H1 (cell line): ENCODE measurements around the gene TTC28. TPM values are rescaled to one million over a fixed set of nuclear protein-coding genes. Genes with fewer than 3 reads are reported as not detected.

ENCODE experiments used
- CTCF ChIA-PET: fragments of 300-600 bp; sonication (Branson Sonifier 250); formaldehyde crosslinking; loops from one replicate; lab custom pipeline; 2021; ENCODE audit not compliant: partially characterized antibody; lab: Charles Lee
- POLR2A ChIA-PET: fragments of 300-600 bp; sonication (Branson Sonifier 250); formaldehyde crosslinking; loops from one replicate; lab custom pipeline; 2021; ENCODE audit warnings: inconsistent platforms; ENCODE audit not compliant: partially characterized antibody; lab: Charles Lee
- DNase-seq, 2 experiments: peaks; one replicate each; pipeline versions ENCODE4 v3.0.0 to v3.0.0-alpha.2; 2010 to 2022; ENCODE audit warnings: low spot score in 2 of 2, low read depth in 1 of 2, mixed read lengths in 1 of 2
- FAIRE-seq: peaks from 2 replicates; lab custom pipeline; 2011; peaks lifted over from hg19 to GRCh38; lab: Jason Lieb, UNC
- H2AFZ ChIP-seq: 2 replicates; pipeline ENCODE4 v1.8.1; 2012; ENCODE audit warnings: low read length, inconsistent platforms
- H2AK5ac ChIP-seq: 2 replicates; pipeline ENCODE4 v1.6.1; 2013; ENCODE audit warnings: low read depth, low read length
- H2BK120ac ChIP-seq: replicated peaks from 2 replicates; pipeline ENCODE3; 2013; ENCODE audit warnings: low read depth, low read length, inconsistent platforms
- H2BK12ac ChIP-seq: 2 replicates; pipeline ENCODE4 v1.6.1; 2013; ENCODE audit warnings: low read depth, low read length
- H2BK15ac ChIP-seq: 2 replicates; pipeline ENCODE4 v1.6.1; 2013; ENCODE audit warnings: low read length
- H2BK20ac ChIP-seq: 2 replicates; pipeline ENCODE4 v1.6.1; 2013; ENCODE audit warnings: low read length
- H2BK5ac ChIP-seq: 2 replicates; pipeline ENCODE4 v1.6.1; 2013; ENCODE audit warnings: low read depth, low read length
- H3K14ac ChIP-seq: 2 replicates; pipeline ENCODE4 v1.6.1; 2013; ENCODE audit warnings: inconsistent platforms; ENCODE audit not compliant: insufficient read length
- H3K18ac ChIP-seq: 2 replicates; pipeline ENCODE4 v1.6.1; 2013; ENCODE audit warnings: low read length; ENCODE audit errors: extremely low read depth
- H3K23ac ChIP-seq: 2 replicates; pipeline ENCODE4 v1.6.1; 2013; ENCODE audit warnings: inconsistent platforms; ENCODE audit not compliant: insufficient read length
- H3K23me2 ChIP-seq: 2 replicates; pipeline ENCODE4 v1.6.1; 2013; ENCODE audit warnings: low read depth, low read length
- H3K27ac ChIP-seq: 2 replicates; pipeline ENCODE4 v1.6.1; 2011; ENCODE audit warnings: low read depth, low read length, inconsistent platforms
- H3K27me3 ChIP-seq, 4 experiments: replicated peaks in 1 of 4; 1 replicate in 1 of 4; 2 replicates in 3 of 4; pipeline versions ENCODE4 v1.6.1 to v1.8.1; 2011 to 2013; ENCODE audit warnings: low read length in 3 of 4, mild to moderate bottlenecking in 3 of 4, inconsistent platforms in 2 of 4, mixed read lengths in 2 of 4, moderate library complexity in 1 of 4; ENCODE audit not compliant: control insufficient read depth in 3 of 4, insufficient read depth in 3 of 4; ENCODE audit errors: extremely low read depth in 1 of 4
- H3K36me3 ChIP-seq, 4 experiments: 2 replicates each; pipeline versions ENCODE4 v1.6.1 to v1.8.1; 2011 to 2013; ENCODE audit warnings: mild to moderate bottlenecking in 4 of 4, low read length in 3 of 4, moderate library complexity in 2 of 4, control low read depth in 1 of 4, inconsistent platforms in 1 of 4; ENCODE audit not compliant: insufficient read depth in 4 of 4, control insufficient read depth in 2 of 4
- H3K4ac ChIP-seq: replicated peaks from 2 replicates; pipeline ENCODE3; 2013; ENCODE audit warnings: low read length, low read depth, mixed read lengths, inconsistent platforms; ENCODE audit not compliant: insufficient read length
- H3K4me1 ChIP-seq, 4 experiments: replicated peaks in 1 of 4; 1 replicate in 1 of 4; 2 replicates in 3 of 4; pipeline versions ENCODE4 v1.6.1 to v1.8.1; 2011 to 2013; ENCODE audit warnings: low read length in 3 of 4, inconsistent platforms in 2 of 4, mixed read lengths in 1 of 4; ENCODE audit not compliant: insufficient read depth in 4 of 4, control insufficient read depth in 3 of 4
- H3K4me2 ChIP-seq, 2 experiments: 2 replicates each; pipeline versions ENCODE4 v1.6.1 to v1.8.1; 2011 to 2013; ENCODE audit warnings: low read depth in 2 of 2, low read length in 2 of 2, control low read depth in 1 of 2, inconsistent platforms in 1 of 2, mild to moderate bottlenecking in 1 of 2; ENCODE audit not compliant: insufficient read depth in 1 of 2
- H3K4me3 ChIP-seq, 4 experiments: fragments of 200-600, 300-600 bp in 1 of 4; sonication (generic), shearing (Covaris generic), sonication (Bioruptor Twin) in 1 of 4; 2 replicates each; pipeline versions ENCODE4 v1.5.1 to v1.8.1; 2011 to 2016; ENCODE audit warnings: low read length in 4 of 4, low read depth in 3 of 4, control low read depth in 2 of 4, inconsistent platforms in 2 of 4, mild to moderate bottlenecking in 2 of 4, mixed read lengths in 1 of 4, moderate library complexity in 1 of 4; ENCODE audit not compliant: insufficient read depth in 2 of 4; ENCODE audit errors: extremely low read depth in 1 of 4
- H3K56ac ChIP-seq: replicated peaks from 2 replicates; pipeline ENCODE3; 2013; ENCODE audit warnings: low read depth, mild to moderate bottlenecking, mixed read lengths, low read length, inconsistent platforms; ENCODE audit not compliant: insufficient read length
- H3K79me1 ChIP-seq: 2 replicates; pipeline ENCODE4 v1.6.1; 2013; ENCODE audit warnings: low read depth, low read length, control low read depth
- H3K79me2 ChIP-seq, 2 experiments: 2 replicates each; pipeline versions ENCODE4 v1.6.1 to v1.8.1; 2012 to 2013; ENCODE audit warnings: low read length in 2 of 2, mild to moderate bottlenecking in 2 of 2, inconsistent platforms in 1 of 2; ENCODE audit not compliant: insufficient read depth in 2 of 2, control insufficient read depth in 1 of 2
- H3K9ac ChIP-seq, 4 experiments: replicated peaks in 1 of 4; 1 replicate in 1 of 4; 2 replicates in 3 of 4; pipeline versions ENCODE4 v1.6.1 to v1.8.1; 2011 to 2013; ENCODE audit warnings: low read depth in 3 of 4, low read length in 3 of 4, control low read depth in 2 of 4, mild to moderate bottlenecking in 2 of 4, moderate library complexity in 2 of 4, inconsistent platforms in 1 of 4; ENCODE audit errors: extremely low read depth in 1 of 4
- H3K9me3 ChIP-seq, 2 experiments: 2 replicates each; pipeline versions ENCODE4 v1.6.1 to v1.8.1; 2012 to 2013; ENCODE audit warnings: mild to moderate bottlenecking in 2 of 2, moderate library complexity in 2 of 2, control low read depth in 1 of 2, inconsistent platforms in 1 of 2, low read depth in 1 of 2, low read length in 1 of 2, mixed read lengths in 1 of 2; ENCODE audit not compliant: insufficient read depth in 2 of 2
- H4K20me1 ChIP-seq, 2 experiments: replicated peaks in 1 of 2; 2 replicates each; pipeline versions ENCODE3 to v1.8.1; 2011 to 2013; ENCODE audit warnings: inconsistent platforms in 2 of 2, low read length in 2 of 2, mild to moderate bottlenecking in 1 of 2; ENCODE audit not compliant: insufficient read depth in 2 of 2, control insufficient read depth in 1 of 2
- H4K5ac ChIP-seq: 2 replicates; pipeline ENCODE4 v1.6.1; 2013; ENCODE audit warnings: low read length, low read depth, mixed read lengths, inconsistent platforms; ENCODE audit not compliant: insufficient read length
- H4K8ac ChIP-seq: 2 replicates; pipeline ENCODE4 v1.8.0; 2013; ENCODE audit warnings: mild to moderate bottlenecking, moderate library complexity, low read length, inconsistent platforms; ENCODE audit not compliant: insufficient read depth; ENCODE audit errors: extremely low read depth
- H4K91ac ChIP-seq: replicated peaks from 2 replicates; pipeline ENCODE3; 2013; ENCODE audit warnings: low read length, mixed read lengths, inconsistent platforms; ENCODE audit not compliant: insufficient read length
- CEBPB ChIP-seq: IDR thresholded peaks from 2 replicates; pipeline ENCODE4 v1.6.1; 2012; ENCODE audit warnings: low read depth, low read length
- EZH2 ChIP-seq: fragments of 200-600 bp; sonication (generic); IDR thresholded peaks from 2 replicates; pipeline ENCODE4 v1.7.1; 2012; ENCODE audit warnings: low read depth, mild to moderate bottlenecking, moderate library complexity, low read length, inconsistent platforms; ENCODE audit not compliant: severe bottlenecking
- KDM4A ChIP-seq: IDR thresholded peaks from one replicate; pipeline ENCODE4 v1.7.1; 2012; ENCODE audit warnings: low read depth, mild to moderate bottlenecking, moderate library complexity, low read length, inconsistent platforms; ENCODE audit not compliant: severe bottlenecking
- NANOG ChIP-seq: IDR thresholded peaks from 2 replicates; pipeline ENCODE4 v1.6.1; 2011; ENCODE audit warnings: low read length, low read depth, mild to moderate bottlenecking, inconsistent platforms; ENCODE audit not compliant: insufficient read depth, poor library complexity, severe bottlenecking
- POLR2A ChIP-seq, 2 experiments: IDR thresholded peaks; 1 replicate in 1 of 2; 2 replicates in 1 of 2; pipeline ENCODE4 v1.6.1; 2011; ENCODE audit warnings: low read depth in 2 of 2, low read length in 2 of 2, mild to moderate bottlenecking in 2 of 2; ENCODE audit errors: control extremely low read depth in 1 of 2
- WGBS, 2 experiments: shearing (Covaris generic) in 1 of 2; methylation state at CpG; one replicate each; pipeline versions ENCODE4 v1.1.6 to v1.1.7; 2013 to 2015; ENCODE audit warnings: low lambda C conversion rate in 2 of 2, mixed read lengths in 2 of 2, inconsistent platforms in 1 of 2, low coverage in 1 of 2, missing lambda C conversion rate in 1 of 2; ENCODE audit not compliant: insufficient replicate concordance in 2 of 2, insufficient coverage in 1 of 2, insufficient read length in 1 of 2; ENCODE audit errors: extremely low coverage in 1 of 2, missing lambda C conversion rate in 1 of 2; 5-methylcytosine and 5-hydroxymethylcytosine counted together
- polyA plus RNA-seq, 7 experiments: library from polyadenylated mRNA; depleted of rRNA in 3 of 7; stranded (reverse) in 5 of 7; unstranded in 2 of 7; fragments of >200 nt in 5 of 7; fragments of 200-250 nt in 2 of 7; gene quantifications; 1 replicate in 5 of 7; 2 replicates in 1 of 7; 4 replicates in 1 of 7; pipeline versions ENCODE4 v1.2.1 to v1.2.3, GENCODE V29; 2011 to 2013; ENCODE audit warnings: missing spikeins in 2 of 7, mixed read lengths in 2 of 7
- total RNA-seq: library from RNA; stranded (reverse); fragmentation: NEBNext Ultra II Directional; extraction: Animal tissue kit (Norgen Biotek cat#: 25700); gene quantifications from 2 replicates; pipeline ENCODE4 v1.2.1, GENCODE V29; 2021

The TTC28 gene
- total and polyA plus RNA-seq, 2 of the 8 experiments (the other 6 are each of a cell fraction or from before 2014, with no cell fraction given): 2.6 to 12.6 TPM

- Histone ChIP-seq H2BK120ac (no peak overlapping the region), H3K14ac (no peak overlapping the region), H4K91ac (no peak overlapping the region), H4K5ac (no peak overlapping the region), H2AFZ (no peak overlapping the region), H3K27me3 (no peaks in the 10 kb centered on the region), H3K27ac (no peak overlapping the region), H3K36me3 (no peaks in the 10 kb centered on the region), H3K4me3 (no peak overlapping the region), H2BK12ac (no peak overlapping the region), H3K79me2 (no peaks in the 10 kb centered on the region), H3K4me1 (no peaks in the 10 kb centered on the region), H3K9ac (no peak overlapping the region), H3K9me3 (no peaks in the 10 kb centered on the region), H3K79me1 (no peaks in the 10 kb centered on the region), H2AK5ac (no peak overlapping the region), H2BK15ac (no peak overlapping the region), H2BK20ac (no peak overlapping the region), H3K23ac (no peak overlapping the region), H3K4me2 (no peak overlapping the region), H4K8ac (no peak overlapping the region), H4K20me1 (no peaks in the 10 kb centered on the region), H2BK5ac (no peak overlapping the region), H3K56ac (no peak overlapping the region), H3K4ac (no peak overlapping the region), H3K23me2 (no peaks in the 10 kb centered on the region), H3K18ac (no peak overlapping the region)
- FAIRE-seq: no peak
- CTCF ChIA-PET: interaction anchor here (1.1 kb wide), 1 partner anchor 21 kb away, joined by 3 read pairs; no protein-coding TSS in a partner anchor
- 89% methylated on average over 1 of the region's 1 CpG; no CpG with 5 or more reads in 1 of the 2 experiments for WGBS, 2 experiments
- DNase-seq: no peak
- no peak for TF ChIP-seq KDM4A
- no peak for TF ChIP-seq CEBPB
- TF ChIP-seq POLR2A (IDR thresholded peaks at IDR 0.05; ENCODE audit: control extremely low read depth in 1 of 2, low read depth in 2 of 2, low read length in 2 of 2): no peak
- no peak for TF ChIP-seq EZH2
- no peak for TF ChIP-seq NANOG
- POLR2A ChIA-PET: no interaction called here
Measured at GRCh38 chr22:28310299-28310698, 369.3 kb downstream of the TTC28 start.
